ENCODE measurements around the gene SLTM.
"Not testable (repeated sequence)": the region's sequence is repeated elsewhere in the genome, so short reads cannot be mapped to it uniquely, and the experiment has no call there.

SLTM gene

DNA sequence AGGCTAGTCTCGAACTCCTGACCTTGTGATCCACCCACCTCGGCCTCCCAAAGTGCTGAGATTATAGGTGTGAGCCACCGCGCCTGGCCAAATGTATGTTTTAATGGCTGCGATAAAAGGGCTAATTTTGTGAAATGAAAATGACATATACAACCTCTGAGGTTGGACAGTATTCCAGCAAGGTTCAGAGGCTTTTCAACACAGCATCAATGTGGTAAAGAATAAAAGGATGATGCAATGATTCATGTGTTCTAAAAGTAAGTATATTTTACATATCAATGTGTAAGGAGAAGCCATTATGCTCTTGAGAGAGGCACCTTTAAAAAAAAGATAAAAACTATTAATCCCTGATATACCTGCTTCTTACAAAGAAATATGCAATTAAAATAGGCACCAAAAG is 6.7 kb downstream of the SLTM start:
- DNase-seq (ENCODE audit: low read depth): no peak

DNA sequence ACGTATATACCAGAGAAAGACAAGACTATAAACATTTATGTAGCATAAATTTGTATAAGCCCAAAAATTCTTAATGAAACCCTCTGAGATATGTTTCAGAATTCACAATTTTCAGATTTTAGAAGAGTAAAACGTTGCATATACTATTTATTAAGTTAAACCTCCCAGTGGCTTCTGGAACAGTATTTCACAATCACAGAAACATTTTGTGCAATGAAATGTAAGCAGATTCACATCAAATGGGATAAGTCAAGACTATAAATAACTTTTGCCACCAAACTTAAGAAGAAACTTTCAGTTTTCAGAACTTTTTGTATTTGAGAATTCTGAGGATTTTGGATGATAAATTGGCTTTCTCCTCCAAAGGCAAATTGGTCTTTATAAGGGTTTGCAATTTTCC is 9.2 kb downstream of the SLTM start:
- DNase-seq (ENCODE audit: low read depth): no peak

DNA sequence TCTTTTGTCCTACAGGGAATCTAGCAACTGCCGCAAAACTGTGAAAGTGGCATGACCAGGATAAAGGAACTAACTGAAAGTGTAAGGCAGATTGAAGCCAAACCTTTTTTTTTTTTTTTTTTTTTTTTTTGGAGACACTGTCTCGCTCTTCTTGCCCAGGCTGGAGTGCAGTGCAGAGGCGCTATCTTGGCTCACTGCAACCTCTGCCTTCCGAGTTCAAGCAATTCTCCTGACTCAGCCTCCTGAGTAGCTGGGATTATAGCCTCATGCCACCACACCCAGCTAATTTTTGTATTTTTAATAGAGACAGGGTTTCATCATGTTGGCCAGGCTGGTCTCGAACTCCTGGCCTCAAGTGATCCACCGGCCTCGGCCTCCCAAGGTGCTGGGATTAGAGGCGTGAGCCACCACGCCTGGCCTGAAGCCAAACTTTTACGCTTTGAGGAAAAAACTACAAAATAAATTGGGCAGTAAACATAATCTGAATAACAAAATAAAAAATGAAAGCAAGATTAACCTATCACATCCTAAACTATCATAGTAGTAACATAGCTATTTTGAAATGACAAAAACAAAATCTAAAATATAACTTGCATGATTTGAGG is 9.7 kb downstream of the SLTM start:
- no peak for DNase-seq (ENCODE audit: low read depth)

DNA sequence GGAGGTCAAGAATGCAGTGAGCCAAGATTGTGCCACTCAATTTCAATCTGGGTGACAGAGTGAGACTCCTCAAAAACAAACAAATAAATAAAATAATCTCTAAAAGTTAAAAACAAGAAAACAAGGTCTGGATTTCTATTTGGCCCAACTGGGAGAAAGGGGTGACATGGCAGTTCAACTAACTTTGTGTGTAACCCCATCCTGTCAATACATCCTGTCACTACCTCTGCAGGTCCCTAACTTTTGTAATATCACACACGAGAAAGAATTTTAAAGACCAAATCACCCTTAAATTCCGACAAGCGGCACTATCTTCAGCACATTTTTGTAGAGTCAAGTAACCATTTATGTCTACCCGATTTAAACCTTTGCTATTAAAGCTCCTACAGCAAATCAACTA is 10.2 kb downstream of the SLTM start:
- DNase-seq (ENCODE audit: low read depth): no peak

DNA sequence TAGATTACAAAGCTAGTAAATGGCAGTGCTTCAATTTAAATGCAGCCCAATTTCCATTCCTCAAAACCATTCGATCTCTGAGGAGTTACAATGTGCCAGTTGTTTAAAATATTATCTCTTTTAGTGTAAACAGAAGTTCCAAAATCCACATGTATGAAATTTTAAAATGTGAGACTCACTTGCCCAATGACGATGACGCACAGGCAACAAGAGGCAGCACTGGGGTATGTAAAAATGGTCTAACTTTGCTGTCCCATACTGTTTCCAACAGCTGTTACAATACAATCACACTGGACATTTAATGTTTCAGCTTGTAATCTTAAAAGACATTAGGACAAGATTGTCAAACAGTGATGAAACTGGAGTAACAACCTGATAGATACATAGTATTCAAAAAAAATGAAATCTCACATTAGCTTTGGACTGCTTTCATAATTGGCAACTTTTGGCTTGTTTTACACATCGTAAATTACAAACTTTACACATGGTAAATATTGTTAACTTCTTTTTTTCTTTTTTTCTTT is 12.2 kb downstream of the SLTM start:
- no peak for DNase-seq (ENCODE audit: low read depth)

DNA sequence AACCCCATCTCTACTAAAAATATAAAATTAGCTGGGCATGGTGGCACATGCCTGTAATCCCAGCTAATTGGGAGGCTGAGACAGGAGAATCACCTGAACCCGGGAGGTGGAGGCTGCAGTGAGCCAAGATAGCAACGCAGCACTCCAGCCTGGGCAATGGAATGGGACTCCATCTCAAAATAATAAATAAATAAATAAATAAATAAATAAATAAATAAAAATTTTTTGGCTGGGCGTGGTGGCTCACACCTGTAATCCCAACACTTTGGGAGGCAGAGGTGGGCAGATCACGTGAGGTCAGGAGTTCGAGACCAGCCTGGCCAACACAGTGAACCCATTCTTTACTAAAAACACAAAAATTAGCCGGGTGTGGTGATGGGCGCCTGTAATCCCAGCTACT is 13.0 kb downstream of the SLTM start:
- DNase-seq (ENCODE audit: low read depth): not testable (repeated sequence)

DNA sequence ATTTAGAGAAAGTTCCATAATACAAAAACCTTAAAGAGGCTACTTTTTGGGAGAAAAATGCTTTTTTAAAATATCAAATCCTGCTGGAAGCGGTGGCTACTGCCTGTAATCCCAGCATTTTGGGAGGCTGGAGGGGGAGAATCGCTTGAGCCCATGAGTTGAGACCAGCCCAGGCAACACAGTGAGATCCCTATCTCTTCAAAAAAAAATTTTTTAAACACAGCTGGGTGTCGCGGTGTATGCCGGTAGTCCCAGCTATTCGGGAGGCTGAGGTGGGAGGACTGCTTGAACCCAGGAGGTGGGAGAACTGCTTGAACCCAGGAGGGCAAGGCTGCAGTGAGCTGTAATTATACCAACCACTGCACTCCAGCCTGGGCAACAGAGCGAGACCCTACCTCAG is 14.2 kb downstream of the SLTM start:
- DNase-seq (ENCODE audit: low read depth): no peak

DNA sequence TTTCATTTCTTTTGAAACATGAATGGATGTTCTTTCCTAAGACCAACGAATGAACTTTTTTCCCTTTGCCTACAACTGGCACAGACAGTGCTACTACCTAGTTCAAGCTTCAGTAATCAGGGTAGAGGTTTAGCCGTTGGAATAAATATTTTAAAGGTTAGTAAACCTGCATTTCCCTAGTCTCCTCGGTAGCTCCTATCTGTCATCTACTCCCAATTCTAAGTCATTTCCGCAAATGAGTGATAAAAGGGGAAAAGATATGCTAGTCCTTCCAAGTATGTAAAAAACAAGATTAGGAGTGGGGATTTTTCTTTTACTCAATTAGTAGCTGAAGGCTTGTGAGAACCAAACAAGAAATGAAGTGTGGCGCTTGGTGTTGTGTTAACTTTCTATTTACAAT is 15.2 kb downstream of the SLTM start:
- no peak for DNase-seq (ENCODE audit: low read depth)

DNA sequence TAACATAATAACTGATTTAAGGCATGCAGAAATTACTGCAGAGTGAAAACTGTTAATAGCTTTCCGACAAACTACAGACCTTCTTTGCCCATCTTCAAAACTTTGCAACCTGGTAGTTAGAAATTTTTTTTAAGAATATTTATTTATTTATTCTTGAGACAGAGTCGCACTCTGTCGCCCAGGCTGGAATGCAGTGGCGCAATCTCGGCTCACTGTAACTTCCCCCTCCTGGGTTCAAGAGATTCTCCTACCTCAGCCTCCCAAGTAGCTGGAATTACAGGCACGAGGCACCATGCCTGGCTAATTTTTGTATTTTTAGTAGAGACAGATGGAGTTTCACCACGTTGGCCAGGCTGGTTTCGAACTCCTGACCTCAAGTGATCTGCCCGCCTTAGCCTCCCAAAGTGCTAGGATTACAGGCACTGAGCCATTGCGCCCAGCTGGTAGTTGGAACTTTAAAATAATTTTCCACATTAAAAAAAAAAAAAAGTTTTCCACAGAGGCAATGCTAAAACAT is 15.8 kb downstream of the SLTM start:
- DNase-seq (ENCODE audit: low read depth): not testable (repeated sequence)

DNA sequence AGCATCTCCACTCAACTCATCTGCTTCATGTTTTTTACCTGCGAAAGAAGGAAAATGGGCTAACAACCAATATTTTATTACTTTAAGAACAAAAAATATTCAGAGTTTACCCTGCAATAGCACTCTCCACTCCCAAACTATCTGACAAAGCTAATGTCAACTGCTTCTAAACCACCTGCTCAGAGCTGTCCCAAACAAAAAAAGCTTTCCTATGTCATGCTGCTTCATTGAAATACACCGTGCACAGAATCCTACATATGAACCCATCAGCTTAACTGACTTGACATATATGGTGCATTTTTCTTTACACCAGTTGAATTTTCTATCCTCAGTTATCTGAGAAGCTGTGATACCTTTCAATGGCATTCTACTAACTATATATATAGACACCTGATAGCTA is 16.5 kb downstream of the SLTM start:
- DNase-seq (ENCODE audit: low read depth): no peak

DNA sequence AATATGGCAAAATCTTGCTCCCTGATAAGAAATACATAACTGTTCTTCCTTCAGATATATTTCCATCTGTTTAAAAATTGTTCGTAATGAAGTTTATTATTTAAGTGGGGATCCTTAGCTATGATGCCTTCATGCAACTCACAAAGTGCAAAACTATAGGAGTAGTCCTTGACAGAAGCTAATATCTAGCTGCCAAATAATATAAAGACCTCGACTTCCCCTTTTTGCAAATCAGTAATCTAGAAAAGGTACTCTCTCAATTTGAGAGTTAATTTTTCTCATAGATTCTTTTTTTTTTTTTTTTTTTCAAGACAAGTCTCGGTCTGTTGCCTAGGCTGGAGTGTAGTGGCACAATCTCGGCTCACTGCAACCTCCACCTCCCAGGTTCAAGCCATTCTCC is 23.0 kb downstream of the SLTM start:
- DNase-seq (ENCODE audit: low read depth): no peak

DNA sequence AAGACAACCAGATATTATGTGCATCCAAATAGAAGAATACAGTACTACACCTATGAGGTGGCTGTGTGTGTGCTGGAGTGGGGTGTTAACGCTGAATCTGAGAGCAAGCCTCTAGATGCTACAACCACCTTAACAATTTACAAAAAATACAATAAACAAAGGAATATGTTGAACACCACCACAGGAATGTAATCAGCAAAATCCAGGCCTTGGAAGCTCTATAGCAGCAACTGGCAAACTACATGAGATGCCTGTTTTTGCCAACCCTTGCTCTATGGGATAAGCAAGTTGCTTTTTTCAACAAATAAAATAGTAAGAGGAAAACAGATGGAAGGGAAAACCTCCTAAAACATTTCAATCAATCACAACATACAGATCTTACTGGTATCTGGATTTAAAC is 23.9 kb downstream of the SLTM start:
- DNase-seq (ENCODE audit: low read depth): no peak

DNA sequence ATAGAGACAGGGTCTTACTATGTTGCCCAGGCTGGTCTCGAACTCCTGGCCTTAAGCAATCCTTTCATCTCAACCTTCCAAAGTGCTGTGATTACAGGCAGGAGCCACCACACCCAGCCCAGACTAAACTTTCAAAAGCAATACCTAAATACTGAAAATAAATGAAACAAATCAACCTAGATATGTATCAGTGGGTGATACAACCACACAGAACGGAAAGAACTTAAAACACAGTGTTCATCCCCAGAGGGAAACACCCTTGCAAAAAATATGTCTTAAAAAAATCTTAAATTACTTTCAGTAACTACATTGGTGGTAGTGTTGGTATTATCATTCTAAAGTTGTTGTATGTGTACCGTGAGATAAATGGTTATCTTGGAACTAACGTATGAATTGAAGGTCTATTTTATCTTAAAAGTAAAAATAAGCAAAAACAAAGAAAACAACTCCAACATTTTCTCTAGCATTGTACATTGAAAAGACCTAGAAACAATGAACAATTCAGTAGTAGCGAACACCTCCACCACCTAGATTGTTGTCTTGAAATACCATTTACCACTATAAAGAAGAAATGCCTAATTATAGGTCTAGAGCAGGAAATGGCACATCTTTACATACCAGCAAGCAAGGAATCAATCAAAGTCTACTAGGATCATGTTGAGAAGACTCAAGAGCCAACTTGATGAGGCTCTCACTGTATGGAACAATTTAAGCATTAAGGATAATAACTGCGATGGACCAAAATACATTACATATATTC is 24.7 kb downstream of the SLTM start:
- DNase-seq (ENCODE audit: low read depth): no peak

DNA sequence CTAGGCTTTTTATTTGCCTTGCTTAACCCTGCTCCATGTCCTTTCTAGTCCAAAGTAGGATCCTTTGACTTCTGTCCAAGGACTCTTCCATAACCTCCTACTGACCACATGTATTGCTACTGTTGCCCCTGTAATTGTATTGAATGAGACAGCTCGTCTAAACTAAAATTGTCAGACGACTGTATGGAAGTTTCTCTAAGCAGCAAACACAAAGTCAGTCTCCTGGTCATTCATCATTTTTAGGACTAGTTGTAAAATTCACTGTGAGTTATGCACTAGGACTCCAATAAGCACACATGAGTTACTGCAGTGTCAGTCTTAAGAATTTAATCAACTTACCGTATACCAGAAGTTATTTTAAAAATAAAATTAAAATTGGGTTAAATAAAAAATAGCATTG is 32.8 kb downstream of the SLTM start:
- no peak for DNase-seq (ENCODE audit: low read depth)

DNA sequence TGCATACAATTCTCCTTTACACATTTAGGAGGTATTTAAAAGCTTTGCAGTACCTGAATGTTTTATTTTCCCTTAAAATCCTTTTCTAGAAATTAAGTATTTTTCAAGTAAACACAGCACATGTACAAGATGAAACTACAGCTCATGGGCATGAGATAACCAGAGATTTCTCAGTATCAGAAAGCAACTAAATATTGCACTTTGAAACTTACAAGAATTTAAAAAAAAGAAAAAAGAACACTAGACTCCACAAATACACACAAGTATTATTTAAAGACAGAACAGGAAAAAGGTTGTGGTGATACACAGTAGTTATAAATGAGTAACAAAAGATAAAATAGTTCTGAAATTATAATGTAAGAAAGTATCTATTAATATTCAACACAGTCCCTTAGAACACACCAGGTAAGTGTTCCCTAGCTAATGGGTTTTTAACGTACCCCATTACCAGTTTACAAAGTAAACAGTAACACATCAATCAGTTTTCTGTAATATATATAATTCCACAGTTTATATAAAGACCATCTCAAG is 35.3 kb downstream of the SLTM start:
- DNase-seq (ENCODE audit: low read depth): no peak

DNA sequence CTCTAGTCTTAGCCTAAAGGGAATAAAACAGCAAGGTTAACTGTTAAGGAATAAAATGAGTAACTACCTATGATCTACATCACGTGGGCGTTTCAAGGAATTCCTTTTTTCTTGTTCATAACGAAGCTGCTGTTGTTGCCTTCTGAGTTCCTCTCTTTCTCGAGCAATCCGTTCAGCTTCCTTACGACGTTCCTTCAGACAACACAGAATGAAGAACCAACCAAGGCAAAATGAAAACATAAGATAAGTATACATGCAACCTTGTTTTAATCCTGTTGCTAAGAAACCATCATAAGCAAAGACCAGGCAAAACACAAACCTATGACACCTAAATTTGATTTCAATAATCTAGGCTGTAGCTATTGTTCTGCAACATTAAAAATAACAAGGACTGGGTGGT is 44.1 kb downstream of the SLTM start:
- no peak for DNase-seq (ENCODE audit: low read depth)

DNA sequence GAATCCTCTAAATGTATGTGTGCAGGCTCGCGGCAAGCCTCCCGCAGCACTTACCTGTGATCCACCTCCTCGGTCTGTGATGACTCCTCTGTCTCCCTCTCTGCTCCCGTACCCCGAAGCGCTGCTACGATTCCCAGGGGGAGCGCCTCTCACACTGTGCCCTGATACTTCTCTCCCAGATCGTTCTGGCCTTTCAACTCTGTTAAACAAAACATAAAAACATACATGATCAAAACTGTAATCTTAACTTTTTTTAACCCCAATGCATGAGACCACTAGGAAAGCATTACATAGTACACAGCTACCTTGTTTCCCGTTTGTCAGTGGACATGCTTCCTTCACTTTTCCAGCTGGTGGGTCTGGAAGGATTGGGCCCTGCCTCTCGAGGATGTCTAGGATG is 46.6 kb downstream of the SLTM start:
- DNase-seq (ENCODE audit: low read depth): no peak

DNA sequence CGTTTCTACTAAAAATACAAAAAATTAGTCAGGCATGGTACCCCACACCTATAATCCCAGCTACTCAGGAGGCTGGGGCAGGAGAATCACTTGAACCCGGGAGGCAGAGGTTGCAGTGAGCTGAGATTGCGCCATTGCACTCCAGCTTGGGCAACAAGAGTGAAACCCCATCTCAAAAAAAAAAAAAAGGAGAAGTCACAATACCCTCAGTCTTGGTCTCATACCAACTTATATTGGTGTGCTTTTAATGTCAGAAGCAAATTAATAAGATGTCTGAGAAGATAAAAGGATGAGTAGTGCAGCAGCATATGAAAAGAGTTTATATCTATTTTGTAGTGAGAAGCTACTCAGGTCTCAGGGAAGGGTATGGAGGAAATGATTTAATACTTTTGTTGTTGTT is 49.6 kb downstream of the SLTM start:
- not testable (repeated sequence) for DNase-seq (ENCODE audit: low read depth)

DNA sequence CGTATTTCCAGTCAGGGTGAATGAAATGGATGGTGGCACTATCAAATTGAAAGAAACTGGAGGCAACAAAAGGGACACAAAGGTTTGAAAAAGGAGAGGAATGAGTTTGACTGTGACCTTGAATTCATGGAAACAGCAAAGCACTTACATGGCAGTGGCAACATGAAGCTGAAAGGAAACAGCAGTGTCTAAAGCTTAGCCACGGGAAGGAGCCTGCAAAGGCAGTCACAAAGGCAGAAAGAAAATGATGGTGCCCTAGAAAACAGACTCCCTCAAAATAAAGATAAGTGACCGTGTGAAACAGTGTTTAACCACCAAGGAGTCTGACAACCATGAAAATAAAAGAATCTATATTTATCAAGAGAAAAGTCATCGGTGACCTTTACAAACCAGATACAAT is 51.2 kb downstream of the SLTM start:
- DNase-seq (ENCODE audit: low read depth): no peak

DNA sequence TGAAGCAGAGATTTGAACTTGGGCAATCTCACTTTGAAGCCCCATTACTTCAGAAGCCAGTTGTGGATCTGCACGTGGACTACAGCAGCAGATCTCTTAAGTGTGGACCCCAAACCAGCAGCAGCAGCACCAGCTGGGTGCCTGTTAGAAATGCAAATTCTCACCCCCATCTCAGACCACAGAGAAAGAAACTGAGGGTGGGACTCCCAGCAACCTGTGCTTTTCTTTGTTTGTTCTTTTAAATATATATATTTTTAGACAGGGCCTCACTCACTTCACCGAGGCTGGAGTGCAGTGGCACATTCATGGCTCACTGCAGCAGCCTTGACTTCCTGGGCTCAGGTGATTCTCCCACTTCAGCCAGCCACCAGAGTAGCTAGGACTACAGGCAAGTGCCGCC is 53.2 kb downstream of the SLTM start:
- no peak for DNase-seq (ENCODE audit: low read depth)

DNA sequence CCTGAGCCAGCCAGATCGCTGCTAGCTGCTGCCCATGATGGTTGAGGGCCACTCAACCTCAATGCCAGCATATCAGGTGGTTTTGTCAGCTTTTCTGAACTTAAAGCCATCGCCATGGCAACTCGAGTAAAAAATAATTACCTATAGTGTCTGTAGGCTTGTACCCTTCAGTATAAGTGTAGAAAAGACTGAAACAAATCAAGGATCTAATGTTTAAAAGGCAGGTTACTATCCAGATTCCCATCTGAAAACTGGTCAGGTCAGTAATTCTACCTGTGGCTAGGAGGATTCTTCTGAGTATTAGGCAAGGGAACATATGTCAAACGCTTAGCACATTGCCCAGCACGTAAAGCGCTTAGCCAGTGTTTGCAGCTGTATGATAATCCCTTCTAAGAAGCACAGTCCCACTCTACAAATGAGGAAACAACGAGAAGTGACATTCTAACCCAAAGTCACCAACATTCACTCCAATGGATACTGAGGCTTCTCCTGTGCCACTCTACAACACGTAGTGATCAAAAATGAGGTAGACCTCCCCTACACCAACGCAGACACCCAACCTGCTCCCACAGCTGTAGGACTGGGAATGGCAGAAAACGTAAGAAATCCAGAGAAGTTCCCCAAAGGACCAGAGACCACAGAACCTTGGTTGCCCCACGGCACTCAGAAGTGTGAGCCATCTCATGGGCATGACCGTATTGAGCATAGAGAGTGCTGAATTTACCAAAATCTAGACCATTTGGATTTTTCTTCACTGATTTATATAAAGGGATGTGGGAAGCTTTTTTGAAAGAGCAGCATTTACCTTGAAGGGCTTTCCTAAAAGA is 55.3 kb downstream of the SLTM start:
- DNase-seq (ENCODE audit: low read depth): no peak

DNA sequence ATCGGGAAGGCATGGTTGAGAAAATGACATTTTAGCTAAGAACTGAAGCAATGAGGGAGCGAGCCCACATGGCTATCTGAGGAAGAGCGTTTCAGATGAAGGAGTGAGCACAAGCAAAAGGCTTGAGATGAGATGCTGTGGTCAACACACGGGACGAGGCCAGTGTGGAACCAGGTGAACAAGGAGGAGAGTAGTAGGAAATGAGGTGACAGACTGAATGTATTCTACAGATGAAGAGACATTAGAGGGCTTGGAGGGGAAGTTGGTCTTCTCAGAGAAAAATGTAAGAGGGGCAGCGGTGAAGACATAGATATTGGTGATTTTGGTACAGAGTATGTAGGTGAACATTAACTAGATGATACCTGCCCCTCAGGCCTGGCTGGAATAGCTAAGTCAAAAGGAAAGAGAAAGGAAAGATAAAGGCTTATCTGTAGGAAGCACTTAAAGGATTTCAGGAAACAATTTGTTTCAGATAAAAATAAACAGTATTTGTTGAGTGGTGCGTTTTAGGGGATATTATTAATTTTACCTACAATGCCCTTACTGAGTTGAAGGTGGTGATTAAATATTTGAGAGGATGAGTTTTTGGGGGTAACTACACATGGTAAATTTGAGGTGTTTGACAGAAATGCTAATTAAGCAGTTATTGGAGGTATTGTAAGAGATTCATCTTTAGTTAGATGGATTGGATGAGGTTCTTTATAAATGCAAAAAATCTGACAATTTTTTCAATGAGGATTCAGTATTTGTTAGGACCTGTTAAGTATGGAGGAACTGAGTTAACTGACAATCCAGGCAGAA is 57.0 kb downstream of the SLTM start:
- DNase-seq (ENCODE audit: low read depth): no peak
